ENCODE measurements around the gene MCUR1. TPM values are rescaled to one million over a fixed set of nuclear protein-coding genes. Genes with fewer than 3 reads are reported as not detected.
"Not testable (repeated sequence)": the region's sequence is repeated elsewhere in the genome, so short reads cannot be mapped to it uniquely, and the experiment has no call there.

MCUR1 gene
- polyA plus RNA-seq, 1 donor from 2014 or later = 18.0 TPM

DNA sequence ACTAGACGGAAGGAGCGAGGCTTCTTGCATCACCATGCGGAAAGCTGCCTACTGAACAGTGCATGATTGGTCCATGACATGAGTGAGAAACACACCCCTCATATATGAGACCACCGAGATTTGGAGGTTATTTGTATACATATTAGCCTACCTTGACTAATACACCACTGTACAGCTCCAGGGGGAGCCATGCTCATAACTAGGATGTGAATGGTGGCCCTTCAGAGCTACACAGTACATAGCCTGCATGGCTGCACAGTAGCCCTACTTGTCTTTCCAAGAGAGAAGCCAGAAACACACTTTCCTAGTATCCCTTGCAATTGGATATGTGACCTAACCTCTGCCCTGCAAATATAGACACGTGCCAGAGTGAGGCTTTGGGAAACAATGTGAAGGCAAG, 21.8 kb upstream of the MCUR1 start:
- H3K9me3 Mint-ChIP-seq = peaks cover 0 to 5% (median 0%) of the 10 kb centered on the region in 3 donors
- no peak overlapping the region for H3K27ac Mint-ChIP-seq
- peaks cover 0 to 6% (median 1%) of the 10 kb centered on the region in 3 donors for H3K4me1 Mint-ChIP-seq
- peaks cover 1% of the 10 kb centered on the region for H3K36me3 Mint-ChIP-seq
- H3K27me3 Mint-ChIP-seq = peaks cover 3% of the 10 kb centered on the region
- no peak overlapping the region for H3K4me3 Mint-ChIP-seq

DNA sequence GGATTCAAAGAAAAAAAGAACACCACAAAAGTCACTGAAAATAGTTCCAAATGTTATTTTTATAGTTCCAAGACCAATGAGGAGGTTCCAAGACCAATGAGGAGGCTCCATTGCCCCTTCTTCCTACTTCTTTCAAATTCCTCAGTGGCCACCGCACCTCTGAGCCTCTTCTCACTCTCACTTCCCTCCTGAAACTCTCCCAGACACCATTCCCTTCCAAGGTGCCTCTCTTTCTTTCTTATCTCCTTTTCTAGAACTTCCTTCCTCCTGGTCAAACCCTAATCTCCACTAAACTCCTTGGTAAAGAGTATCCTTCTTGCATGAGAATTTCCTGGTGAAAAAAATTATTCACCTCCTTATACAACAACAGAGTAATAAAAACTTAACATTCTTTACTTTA, 20.4 kb upstream of the MCUR1 start:
- H3K4me1 Mint-ChIP-seq = peaks cover 10 to 12% (median 10%) of the 10 kb centered on the region in 3 donors
- H3K36me3 Mint-ChIP-seq = peaks cover 1% of the 10 kb centered on the region
- H3K4me3 Mint-ChIP-seq = no peak overlapping the region
- peaks cover 0 to 7% (median 0%) of the 10 kb centered on the region in 3 donors for H3K9me3 Mint-ChIP-seq
- no peak overlapping the region for H3K27ac Mint-ChIP-seq
- peaks cover 7% of the 10 kb centered on the region for H3K27me3 Mint-ChIP-seq

- not testable (repeated sequence) for H3K36me3 Mint-ChIP-seq
Observed at GRCh38 chr6:13834018-13834417, 19.7 kb upstream of the MCUR1 start.

DNA sequence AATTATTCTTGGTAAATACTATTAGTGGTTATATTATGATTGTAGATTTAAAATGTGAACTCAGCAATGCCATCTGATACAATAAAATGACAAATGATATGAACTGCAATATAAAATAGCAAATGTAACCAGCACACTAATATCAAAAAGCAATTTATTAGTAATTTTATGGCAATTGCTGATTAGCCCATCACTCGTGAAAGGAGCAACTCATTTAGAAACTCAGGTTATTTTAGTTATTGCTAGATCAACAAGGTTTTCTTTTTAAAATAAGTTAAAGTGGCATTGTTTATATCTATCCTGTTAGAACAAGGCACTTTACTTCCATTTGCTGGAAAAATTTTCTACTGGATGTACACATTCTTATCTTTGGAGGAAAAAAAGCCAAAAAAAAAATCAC, 18.4 kb upstream of the MCUR1 start:
- peaks cover 10% of the 10 kb centered on the region in 3 donors for H3K4me1 Mint-ChIP-seq
- H3K9me3 Mint-ChIP-seq = peaks cover 0 to 11% (median 0%) of the 10 kb centered on the region in 3 donors
- H3K36me3 Mint-ChIP-seq = peaks cover 1% of the 10 kb centered on the region
- H3K27me3 Mint-ChIP-seq = peaks cover 7% of the 10 kb centered on the region
- H3K4me3 Mint-ChIP-seq = no peak overlapping the region
- H3K27ac Mint-ChIP-seq = no peak overlapping the region

More at GRCh38 chr6:13834018-13834417, 19.7 kb upstream of the MCUR1 start:
- peaks cover 10 to 12% (median 10%) of the 10 kb centered on the region in 3 donors for H3K4me1 Mint-ChIP-seq
- not testable (repeated sequence) for H3K27me3 Mint-ChIP-seq, H3K4me3 Mint-ChIP-seq, H3K9me3 Mint-ChIP-seq
- H3K27ac Mint-ChIP-seq = peak overlapping the region in 1 of 3 donors; percentile 59

- no peaks in the 10 kb centered on the region for H3K36me3 Mint-ChIP-seq
Observed at GRCh38 chr6:13831615-13832014, 17.3 kb upstream of the MCUR1 start.

DNA sequence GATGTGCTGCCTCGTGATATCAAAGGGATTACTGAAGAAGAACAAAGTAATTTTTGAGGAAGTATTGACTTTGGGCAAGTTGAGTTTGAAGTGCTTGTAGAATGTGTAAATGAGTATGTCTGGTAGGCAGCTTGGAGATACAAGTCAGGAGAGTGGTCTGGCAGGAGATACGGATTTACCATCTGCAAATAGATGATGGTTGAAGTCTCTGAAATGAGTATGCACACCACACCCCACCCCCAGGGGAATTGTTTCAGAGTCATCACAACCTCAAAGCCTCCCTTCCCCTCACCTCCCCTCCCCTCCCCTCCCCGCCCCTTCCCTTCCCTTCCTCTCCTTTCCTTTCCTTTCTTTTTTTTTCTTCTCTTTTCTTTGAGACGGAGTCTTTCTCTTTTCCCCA, 16.4 kb upstream of the MCUR1 start:
- Mint-ChIP-seq H3K4me1 (peaks cover 8 to 10% (median 10%) of the 10 kb centered on the region in 3 donors), H3K36me3 (peaks cover 2% of the 10 kb centered on the region), H3K9me3 (peaks cover 0 to 11% (median 0%) of the 10 kb centered on the region in 3 donors), H3K4me3 (peak overlapping the region in 1 of 4 donors; percentile 23), H3K27me3 (peaks cover 4% of the 10 kb centered on the region), H3K27ac (no peak overlapping the region)

More at GRCh38 chr6:13831615-13832014, 17.3 kb upstream of the MCUR1 start:
- peaks cover 7% of the 10 kb centered on the region for H3K27me3 Mint-ChIP-seq
- peaks cover 8 to 10% (median 10%) of the 10 kb centered on the region in 3 donors for H3K4me1 Mint-ChIP-seq
- peak overlapping the region in 1 of 4 donors; percentile 47 for H3K4me3 Mint-ChIP-seq
- no peak overlapping the region for H3K27ac Mint-ChIP-seq
- H3K9me3 Mint-ChIP-seq = peaks cover 0 to 11% (median 0%) of the 10 kb centered on the region in 3 donors

DNA sequence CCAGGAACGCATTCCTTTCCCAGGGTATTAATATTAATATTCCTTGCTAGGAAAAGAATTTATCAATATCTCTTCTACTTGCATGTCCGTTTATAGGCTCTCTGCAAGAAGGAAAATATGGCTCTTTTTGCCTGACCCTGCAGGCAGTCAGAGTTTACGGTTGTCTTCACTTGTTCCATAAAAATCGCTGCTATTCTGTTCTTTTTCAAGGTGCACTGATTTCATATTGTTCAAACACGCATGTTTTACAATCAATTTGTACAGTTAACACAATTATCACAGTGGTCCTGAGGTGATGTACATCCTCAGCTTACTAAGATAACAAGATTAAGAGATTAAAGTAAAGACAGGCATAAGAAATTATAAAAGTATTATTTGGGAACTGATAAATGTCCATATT, 15.1 kb upstream of the MCUR1 start:
- H3K27me3 Mint-ChIP-seq, H3K4me1 Mint-ChIP-seq, H3K27ac Mint-ChIP-seq: not testable (repeated sequence)

DNA sequence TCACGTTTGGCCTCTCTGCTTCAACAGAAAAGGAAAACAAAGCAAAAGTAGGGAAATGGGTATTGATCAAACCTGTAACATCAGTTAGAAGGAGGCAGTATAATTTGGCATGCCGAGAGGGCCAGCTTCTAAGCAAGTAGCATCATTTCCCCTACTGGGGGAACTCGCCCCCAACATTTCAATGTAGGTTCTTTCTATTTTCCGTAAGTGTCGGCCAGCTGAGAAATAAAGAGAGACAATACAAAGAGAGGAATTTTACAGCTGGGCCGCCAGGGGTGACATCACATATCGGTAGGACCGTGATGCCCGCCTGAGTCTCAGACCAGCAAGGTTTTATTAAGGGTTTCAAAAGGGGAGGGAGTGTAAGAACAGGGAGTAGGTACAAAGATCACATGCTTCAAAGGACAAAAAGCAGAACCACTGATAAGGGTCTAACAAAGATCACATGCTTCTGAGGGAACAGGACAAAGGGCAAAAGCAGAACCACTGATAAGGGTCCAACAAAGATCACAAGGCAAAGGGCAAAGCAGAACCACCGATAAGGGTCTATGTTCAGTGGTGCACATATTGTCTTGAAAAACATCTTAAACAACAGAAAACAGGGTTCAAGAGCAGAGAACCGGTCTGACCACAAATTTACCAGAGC, 14.4 kb upstream of the MCUR1 start:
- not testable (repeated sequence) for H3K27ac Mint-ChIP-seq, H3K4me3 Mint-ChIP-seq, H3K27me3 Mint-ChIP-seq, H3K9me3 Mint-ChIP-seq, H3K36me3 Mint-ChIP-seq, H3K4me1 Mint-ChIP-seq

More for the DNA sequence above, 15.1 kb upstream of the MCUR1 start:
- H3K36me3 Mint-ChIP-seq, H3K4me3 Mint-ChIP-seq: not testable (repeated sequence)
- H3K9me3 Mint-ChIP-seq = peaks cover 0 to 11% (median 0%) of the 10 kb centered on the region in 3 donors

DNA sequence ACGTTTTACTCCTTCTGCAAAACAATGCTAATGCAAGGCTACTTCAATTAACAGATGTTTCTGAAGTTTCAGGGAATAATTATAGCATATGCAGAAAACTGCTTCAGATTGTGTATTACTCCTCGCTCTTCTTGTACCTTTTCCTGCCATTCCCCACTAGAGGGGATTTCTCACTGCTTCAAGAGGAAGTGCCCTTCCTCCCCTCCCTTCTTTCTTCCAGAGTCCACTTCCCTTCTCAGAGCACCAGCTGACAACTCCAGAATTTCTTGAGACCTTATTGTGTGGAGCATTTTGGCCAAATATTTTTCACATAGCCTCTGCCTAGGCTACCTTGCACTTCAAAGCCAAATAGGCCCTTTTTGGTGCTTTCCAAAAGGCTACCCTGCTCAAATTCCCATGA, 12.7 kb upstream of the MCUR1 start:
- Mint-ChIP-seq H3K36me3 (peaks cover 2% of the 10 kb centered on the region), H3K9me3 (peaks cover 0 to 6% (median 0%) of the 10 kb centered on the region in 3 donors), H3K27me3 (peaks cover 4% of the 10 kb centered on the region), H3K27ac (no peak overlapping the region), H3K4me1 (peaks cover 8 to 10% (median 10%) of the 10 kb centered on the region in 3 donors), H3K4me3 (no peak overlapping the region)

DNA sequence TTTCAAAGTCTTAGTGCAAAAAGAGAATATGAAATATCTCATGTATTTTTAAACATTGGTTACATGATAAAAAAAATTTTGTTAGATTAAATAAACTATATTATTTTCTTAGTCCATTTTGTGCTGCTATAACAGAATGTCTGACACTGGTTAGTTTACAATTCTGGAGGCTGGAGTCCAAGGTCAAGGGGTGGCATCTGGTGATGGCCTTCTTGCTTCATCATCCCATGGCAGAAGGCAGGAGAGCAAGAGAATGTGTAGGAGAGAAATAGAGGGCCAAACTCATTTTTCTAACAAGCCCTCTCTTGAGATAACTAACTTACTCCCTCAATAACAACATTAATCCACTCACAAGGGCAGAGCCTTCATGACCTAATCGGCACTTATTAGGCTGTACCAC, 11.5 kb upstream of the MCUR1 start:
- Mint-ChIP-seq H3K4me3 (no peak overlapping the region), H3K9me3 (peaks cover 0 to 6% (median 0%) of the 10 kb centered on the region in 3 donors), H3K36me3 (peaks cover 2% of the 10 kb centered on the region), H3K27me3 (peaks cover 4% of the 10 kb centered on the region), H3K4me1 (peaks cover 6 to 10% (median 9%) of the 10 kb centered on the region in 3 donors), H3K27ac (peak overlapping the region in 1 of 3 donors; percentile 27)

- Mint-ChIP-seq H3K4me3 (no peak overlapping the region), H3K27ac (no peak overlapping the region), H3K27me3 (no peaks in the 10 kb centered on the region), H3K4me1 (peaks cover 6 to 10% (median 6%) of the 10 kb centered on the region in 3 donors), H3K9me3 (no peaks in the 10 kb centered on the region), H3K36me3 (no peaks in the 10 kb centered on the region)
Observed at GRCh38 chr6:13818341-13818740, 4.0 kb upstream of the MCUR1 start.

DNA sequence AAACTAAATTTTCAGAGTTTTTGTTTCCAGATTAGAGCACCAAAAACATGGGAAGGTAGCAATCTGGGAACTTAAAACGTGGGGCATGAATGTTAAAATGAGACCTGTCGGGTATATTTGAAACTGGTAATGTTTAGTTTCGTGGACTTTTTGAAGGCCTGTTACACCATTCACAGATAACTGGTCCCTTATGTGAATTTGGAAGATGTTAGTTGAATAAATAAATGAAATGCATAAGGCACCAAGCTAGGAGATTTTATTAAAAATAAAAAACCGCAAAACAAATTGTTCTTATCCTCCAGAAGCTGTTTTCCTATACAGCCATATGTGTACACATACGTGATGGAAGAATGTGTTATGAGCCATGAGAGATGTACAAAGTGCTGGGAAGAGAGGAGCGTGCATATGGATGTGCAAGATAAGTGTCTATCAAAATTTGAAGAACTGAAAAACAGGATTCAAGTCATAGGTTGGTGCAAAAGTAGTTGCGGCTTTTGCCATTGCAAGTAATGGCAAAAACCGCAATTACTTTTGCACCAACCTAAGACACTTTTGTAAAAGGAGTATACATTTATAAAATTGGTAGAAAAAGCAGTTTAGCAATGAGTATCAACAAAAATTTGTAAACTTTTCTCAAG, 700 bp upstream of the MCUR1 start:
- Mint-ChIP-seq H3K27me3 (no peaks in the 10 kb centered on the region), H3K4me1 (peaks cover 20 to 29% (median 28%) of the 10 kb centered on the region in 3 donors), H3K27ac (peak overlapping the region; percentile 62 to 92 (median 67)), H3K4me3 (peak overlapping the region; percentile 90 to 98 (median 94)), H3K9me3 (no peaks in the 10 kb centered on the region), H3K36me3 (no peaks in the 10 kb centered on the region)

- H3K36me3 Mint-ChIP-seq = no peaks in the 10 kb centered on the region
- H3K27ac Mint-ChIP-seq = peak overlapping the region; percentile 31 to 92 (median 84)
- H3K27me3 Mint-ChIP-seq = no peaks in the 10 kb centered on the region
- peak overlapping the region; percentile 90 to 96 (median 94) for H3K4me3 Mint-ChIP-seq
- H3K4me1 Mint-ChIP-seq = peaks cover 21 to 30% (median 29%) of the 10 kb centered on the region in 3 donors
- H3K9me3 Mint-ChIP-seq = no peaks in the 10 kb centered on the region
Observed at GRCh38 chr6:13813621-13814175, 659 bp downstream of the MCUR1 start.

- H3K27me3 Mint-ChIP-seq = no peaks in the 10 kb centered on the region
- peak overlapping the region; percentile 90 to 96 (median 94) for H3K4me3 Mint-ChIP-seq
- no peaks in the 10 kb centered on the region for H3K9me3 Mint-ChIP-seq
- peak overlapping the region; percentile 21 to 92 (median 84) for H3K27ac Mint-ChIP-seq
- H3K36me3 Mint-ChIP-seq = no peaks in the 10 kb centered on the region
- peaks cover 23 to 30% (median 29%) of the 10 kb centered on the region in 3 donors for H3K4me1 Mint-ChIP-seq
Observed at GRCh38 chr6:13813026-13813425, 1.3 kb downstream of the MCUR1 start.

DNA sequence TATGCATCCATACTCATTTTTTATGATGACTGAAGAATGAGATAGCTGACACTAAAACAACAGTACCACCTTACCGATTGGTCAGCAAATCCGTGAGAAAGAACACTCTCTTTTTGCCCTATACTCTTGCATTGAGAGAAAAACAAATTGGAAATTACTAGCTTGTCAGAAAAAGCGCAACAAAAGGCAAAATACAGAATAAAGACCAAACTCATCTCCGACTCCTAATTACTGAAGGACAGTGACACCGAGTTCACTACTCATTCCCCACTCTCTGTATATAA, 2.1 kb downstream of the MCUR1 start:
- H3K36me3 Mint-ChIP-seq = no peaks in the 10 kb centered on the region
- H3K27me3 Mint-ChIP-seq = no peaks in the 10 kb centered on the region
- no peaks in the 10 kb centered on the region for H3K9me3 Mint-ChIP-seq
- peak overlapping the region in 1 of 3 donors; percentile 92 for H3K27ac Mint-ChIP-seq
- peaks cover 23 to 30% (median 29%) of the 10 kb centered on the region in 3 donors for H3K4me1 Mint-ChIP-seq
- H3K4me3 Mint-ChIP-seq = peak overlapping the region in 3 of 4 donors; percentile 14 to 63 (median 17)
